HG02798 (cell line): ENCODE data around the gene ODAD2.
A peak's percentile ranks its signal among the peaks of the same experiment; 100 is the strongest.
"Not testable (repeated sequence)": the region's sequence is repeated elsewhere in the genome, so short reads cannot be mapped to it uniquely, and the experiment has no call there.

ENCODE experiments used
- ATAC-seq: cut with Tn5 transposase; IDR thresholded peaks from one replicate; pipeline ENCODE4 v1.9.1; 2021; ENCODE audit warnings: mild to moderate bottlenecking; ENCODE audit not compliant: unreplicated experiment, poor library complexity

Gene ODAD2

DNA sequence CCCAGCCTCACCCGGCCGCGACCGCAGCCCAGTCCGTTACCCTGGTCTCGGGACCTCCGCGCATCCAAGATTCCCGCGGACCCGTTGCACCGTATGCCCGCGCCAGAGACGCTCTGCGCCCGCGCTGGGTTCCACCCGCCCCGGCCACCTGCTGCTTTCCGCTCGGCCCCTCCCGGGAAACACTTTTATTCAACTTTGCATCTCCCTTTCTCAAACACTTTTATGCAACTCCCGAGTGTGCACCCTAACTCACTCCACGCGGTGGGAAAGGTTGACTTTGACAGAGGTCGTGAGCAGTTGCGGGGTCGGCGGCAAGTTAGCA, at the start of gene ODAD2:
Gene ODAD2, minus strand, starts transcription at position 126 of the 322 bp plus-strand sequence. CDS start 3,937 bp downstream, outside the sequence.
- ATAC-seq: no peak

DNA sequence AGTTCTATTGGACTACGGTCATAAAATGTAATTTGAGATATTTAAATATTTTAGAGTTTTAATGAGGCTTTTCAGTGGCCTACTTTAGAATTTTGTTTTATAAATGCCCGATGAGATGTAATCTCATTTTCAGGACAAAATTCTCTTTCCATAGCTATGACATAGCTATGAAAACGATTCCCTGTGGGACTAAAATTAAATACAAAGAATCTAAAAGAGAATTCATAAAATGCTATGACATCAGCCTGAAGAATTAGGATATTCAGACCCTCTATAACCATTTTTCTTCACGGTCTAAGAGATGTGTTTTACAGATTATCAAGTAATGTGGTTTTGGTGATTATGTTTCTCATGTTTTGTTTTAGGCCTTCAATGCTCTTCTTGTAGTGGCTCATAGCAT, 48.2 kb upstream of the ODAD2 start:
- ATAC-seq: no peak

GRCh38 chr10:28046579-28046978, 47.7 kb upstream of the ODAD2 start:
- ATAC-seq: no peak

- ATAC-seq: no peak
Measured at GRCh38 chr10:28043941-28044340, 45.1 kb upstream of the ODAD2 start.

DNA sequence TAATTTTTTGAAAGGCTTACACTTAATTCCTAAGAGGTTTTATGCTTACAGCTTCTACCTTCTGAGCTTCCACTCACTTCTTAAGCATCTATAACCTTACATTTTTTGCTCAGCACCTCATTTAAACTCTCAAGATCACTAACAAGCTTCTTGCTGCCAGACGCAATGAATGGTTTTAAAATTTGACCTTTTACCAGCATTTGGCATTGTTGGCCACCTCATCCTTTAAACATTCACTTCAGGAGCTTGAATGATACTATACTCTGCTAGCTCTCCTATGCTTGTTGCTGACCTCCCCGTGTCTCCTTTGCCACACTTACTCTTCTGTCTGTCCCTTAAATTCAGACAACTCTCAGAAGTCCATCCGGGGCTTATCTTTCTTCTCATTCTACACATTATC, 37.7 kb upstream of the ODAD2 start:
- ATAC-seq: no peak

GRCh38 chr10:28020993-28021982, 22.4 kb upstream of the ODAD2 start:
- ATAC-seq: no peak

DNA sequence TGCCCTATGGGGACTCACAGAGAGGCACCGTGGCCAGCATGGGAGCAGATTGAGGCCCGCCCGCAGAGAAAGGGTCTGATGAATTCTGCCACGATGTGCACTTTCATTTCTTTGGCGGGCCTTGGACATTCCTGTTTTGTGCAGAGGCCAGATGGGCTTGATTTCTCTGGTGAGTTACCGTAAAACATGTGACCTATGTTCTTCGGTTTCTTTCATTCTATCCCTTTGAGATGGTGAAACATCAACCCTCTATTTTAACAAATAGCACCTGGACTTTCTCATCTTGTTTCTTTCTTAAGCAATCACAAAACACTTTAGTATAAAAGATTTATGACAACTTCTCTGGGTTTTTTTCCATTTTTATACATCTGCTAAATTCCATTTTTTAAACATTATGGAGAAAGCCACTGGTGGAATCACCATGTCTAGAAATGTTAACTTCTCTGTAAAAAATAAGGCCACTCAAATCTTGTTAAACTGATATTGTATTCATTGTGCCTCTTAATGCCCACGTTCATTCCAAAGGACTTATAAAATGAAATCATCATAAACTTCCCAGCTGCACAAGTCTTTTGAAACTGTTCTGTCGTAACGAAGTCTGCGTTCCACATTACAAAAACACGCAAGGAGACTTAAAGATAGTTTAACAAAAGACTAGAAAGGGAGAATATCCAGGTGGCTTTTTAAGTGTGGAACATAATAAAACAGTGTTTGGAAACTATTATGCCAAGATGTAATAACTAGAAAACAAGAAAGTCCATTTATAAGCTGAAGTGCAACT, 21.4 kb upstream of the ODAD2 start:
- no peak for ATAC-seq

DNA sequence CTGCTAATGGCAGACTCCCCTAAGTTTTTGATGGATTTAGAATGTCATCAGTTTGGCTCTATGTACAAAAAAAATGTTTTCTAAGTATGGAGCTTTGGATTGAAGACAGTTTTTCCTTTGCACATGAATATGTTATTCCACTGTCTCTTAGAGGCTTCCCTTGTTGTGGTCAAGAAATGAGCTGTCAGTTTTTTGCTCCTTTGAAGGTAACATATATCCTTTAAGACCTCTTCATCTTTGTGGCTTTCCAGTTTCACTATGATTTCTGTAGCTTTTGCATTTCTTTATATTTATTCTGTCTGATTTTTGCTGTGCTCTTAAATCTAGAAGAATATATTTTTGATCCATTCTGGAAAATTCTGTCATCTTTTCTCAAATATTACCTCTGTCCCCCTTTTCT, 15.8 kb upstream of the ODAD2 start:
- no peak for ATAC-seq

GRCh38 chr10:28012990-28013515, 14.2 kb upstream of the ODAD2 start:
- ATAC-seq: no peak

DNA sequence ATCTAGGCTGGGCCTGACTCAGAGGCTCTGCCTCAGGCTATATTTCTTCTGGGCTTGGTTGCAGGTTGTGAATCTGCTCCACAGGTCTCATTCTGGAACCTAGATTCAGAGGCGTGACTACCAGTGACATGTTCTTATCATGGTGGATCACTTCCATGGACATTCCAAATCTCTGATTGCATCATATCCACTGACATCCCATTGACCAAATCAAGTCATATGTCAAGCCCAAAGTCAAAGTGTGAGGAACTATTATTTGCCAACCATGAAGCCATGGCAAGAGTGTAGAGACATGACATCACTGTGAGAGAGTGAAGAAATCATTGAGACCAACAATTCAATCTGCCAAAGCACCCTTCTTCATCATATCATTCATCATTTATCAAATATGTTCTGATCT, 11.9 kb upstream of the ODAD2 start:
- no peak for ATAC-seq

DNA sequence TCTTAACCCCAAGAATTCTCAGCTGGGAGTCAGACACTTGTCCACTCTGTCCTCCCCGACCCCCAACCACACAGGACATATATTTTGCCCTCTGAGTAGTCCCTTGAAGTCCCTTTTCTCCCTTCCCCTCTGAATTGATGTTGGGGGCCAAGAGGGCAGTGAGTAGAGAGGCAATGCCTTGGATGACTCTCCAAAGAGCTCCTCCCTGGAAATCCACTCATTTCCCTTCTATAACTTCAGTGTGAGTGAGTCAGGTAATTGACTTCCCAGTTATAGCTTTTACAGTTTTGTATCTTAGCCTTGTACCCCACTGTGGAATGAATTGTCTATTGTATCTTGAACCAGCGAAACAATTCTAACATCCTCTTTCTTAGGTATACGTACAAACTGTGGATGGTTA, 9.2 kb upstream of the ODAD2 start:
- no peak for ATAC-seq

- ATAC-seq: no peak
Measured at GRCh38 chr10:28001353-28001752, 2.5 kb upstream of the ODAD2 start.

DNA sequence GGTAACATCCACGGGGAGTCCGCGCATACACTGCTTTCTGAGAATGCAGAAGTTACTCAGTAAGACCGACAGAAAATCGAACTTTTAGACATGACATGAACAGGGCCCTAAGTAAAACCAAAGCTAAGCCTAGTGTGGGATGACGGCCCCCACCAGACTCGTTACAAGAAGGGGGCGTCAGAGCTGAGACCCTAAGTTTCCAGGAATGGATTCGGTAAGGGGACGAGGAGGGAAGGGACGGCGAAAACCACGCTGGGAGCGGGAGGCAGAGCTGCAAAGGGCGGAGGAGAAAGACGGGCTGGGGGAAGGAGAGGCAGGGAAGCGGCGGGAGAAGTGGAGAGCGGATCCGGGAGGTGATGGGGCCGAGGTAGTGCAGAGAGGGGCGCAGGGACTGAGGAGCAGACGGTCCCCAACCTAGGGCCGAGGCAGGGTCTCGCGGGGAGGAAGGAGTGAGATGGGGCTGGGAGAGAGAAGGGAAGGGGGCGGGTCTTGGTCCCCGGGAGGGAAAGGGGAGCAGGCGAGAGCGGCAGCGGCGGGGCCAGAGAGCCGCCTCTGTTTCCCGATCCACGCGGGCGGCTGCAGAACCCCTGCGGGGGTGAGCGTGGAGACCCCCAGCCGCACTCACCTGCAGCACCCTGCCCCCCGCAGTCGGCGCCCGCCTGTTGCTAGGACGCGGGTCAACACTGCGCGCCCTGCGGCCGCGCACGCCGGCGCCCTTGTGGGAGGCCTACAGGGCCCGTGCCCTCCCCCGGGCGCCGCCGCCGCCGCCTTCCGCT, 513 bp downstream of the ODAD2 start:
- ATAC-seq: peak; percentile 35

- no peak for ATAC-seq
Measured at GRCh38 chr10:27997865-27998177, 1.1 kb downstream of the ODAD2 start.

DNA sequence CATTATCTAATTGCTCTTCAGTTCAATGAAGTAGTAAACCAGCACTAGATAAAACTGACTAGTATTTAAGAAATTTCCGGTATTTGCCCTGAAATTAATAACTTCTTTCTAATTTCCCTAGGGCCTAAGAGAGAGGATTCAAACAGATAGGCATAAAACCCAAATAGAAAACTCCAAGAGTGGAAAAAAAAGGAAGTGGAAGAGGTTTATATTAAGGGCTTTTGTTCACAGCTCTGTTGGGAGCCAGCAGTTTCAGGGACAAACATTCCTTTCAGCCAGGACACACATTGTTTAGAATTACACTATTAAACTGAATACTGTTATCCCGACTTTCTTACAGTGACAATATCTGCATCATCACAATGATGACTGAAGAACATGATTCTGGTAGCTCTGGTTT, 3.6 kb downstream of the ODAD2 start:
- no peak for ATAC-seq

DNA sequence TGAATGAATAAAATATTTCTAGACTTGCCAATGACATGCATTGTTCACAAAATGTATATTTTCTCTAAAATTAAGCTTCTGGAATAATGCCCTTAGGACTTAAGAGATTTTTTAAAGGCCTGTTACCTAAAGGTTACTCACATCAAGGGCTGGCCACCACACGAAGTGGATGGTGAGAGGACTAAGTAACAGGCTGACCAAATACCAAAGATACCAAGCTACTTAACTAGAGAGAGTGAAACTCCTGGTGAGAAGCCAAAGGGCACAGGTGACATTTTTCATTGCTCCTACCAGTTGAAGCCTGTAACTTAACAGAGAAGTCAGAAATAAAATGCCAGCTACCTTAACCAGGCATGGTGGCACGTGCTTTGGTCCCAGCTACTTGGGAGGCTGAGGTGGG, 9.5 kb downstream of the ODAD2 start:
- not testable (repeated sequence) for ATAC-seq

DNA sequence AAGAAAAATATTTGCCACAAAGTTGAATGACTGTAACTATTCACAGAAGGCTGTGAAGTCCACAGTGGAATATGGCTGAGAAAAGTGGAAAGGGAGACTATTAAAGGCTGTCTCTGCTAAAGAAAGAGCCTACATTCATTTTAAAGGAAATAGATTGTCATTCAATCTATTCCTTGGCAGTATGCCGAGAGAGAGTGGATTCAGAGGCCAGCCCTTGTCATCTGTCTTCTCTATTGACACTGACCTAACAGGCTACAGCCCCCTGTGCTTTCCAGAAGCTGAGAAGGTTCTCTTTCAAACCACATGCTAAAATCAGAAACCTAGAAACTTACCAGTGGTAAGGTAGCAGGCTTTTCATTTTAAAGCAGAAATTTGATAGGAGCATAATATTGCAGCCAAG, 12.1 kb downstream of the ODAD2 start:
- no peak for ATAC-seq

DNA sequence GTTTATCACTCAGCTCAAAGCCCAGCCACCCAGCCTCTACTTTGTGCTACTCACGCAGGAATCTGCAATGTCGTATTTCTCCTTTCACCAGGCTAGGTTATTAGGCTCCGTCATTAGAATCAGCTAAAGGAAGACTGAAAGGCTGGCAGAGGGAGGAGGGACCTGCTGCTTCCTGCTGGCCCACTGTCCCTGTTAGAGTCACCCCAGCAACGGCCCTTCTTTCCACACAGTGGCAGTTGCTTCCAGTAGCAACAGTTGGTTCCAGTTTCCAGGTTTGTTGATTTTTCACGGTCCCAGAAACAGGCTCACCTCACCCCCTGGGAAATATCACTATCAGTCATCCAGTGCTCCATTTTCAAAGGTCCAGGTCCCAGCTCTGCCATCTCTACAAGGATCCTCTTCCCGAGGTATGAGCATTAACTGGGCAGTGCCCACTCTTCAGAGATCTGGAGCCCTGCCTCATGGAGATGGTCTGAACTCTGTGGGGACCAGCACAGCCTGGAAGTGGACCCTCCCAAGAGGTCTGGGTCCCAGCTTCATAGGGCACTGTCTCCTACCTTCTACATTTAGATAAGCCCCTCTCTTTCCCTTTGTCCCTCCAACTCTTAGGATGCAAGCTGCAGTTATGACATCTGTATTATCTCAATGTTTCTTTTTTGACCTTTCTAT, 15.9 kb downstream of the ODAD2 start:
- no peak for ATAC-seq

DNA sequence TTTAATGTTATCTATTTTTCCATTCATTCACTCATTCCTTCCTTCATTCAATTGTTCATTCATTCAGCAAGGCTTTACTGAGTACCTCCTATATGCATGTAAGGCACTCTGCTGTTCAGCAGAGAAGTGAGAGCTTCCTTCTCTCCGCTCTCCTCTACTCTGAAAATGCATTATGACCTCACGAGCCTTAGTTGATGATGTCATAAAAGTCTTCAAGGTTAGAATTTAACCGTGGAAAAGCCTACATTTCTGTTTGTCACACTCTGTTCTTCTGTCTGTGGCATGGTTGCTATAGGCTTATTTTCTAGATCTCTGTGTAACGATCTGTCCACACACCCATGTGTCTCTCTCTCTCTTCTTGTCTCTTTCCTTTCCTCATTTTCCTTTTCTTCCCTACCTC, 17.1 kb downstream of the ODAD2 start:
- no peak for ATAC-seq

- not testable (repeated sequence) for ATAC-seq
Measured at GRCh38 chr10:27970795-27971194, 28.1 kb downstream of the ODAD2 start.
